Thyroid gland (tissue), 4 donors: Measurements from ENCODE around the gene NPIPA1. TPM values are rescaled to one million over a fixed set of nuclear protein-coding genes. Genes with fewer than 3 reads are reported as not detected.
"Not testable (repeated sequence)": the region's sequence is repeated elsewhere in the genome, so short reads cannot be mapped to it uniquely, and the experiment has no call there.

Source experiments
- DNase-seq, 2 donors: peaks; one replicate each; pipeline ENCODE4 v3.0.0-alpha.2; 2019
- H3K27ac ChIP-seq, 3 donors: fragments of 200-600 bp; sonication (generic); 1 replicate in 2 of 3; 2 replicates in 1 of 3; pipeline ENCODE4 v1.5.1; 2016 to 2019; ENCODE audit warnings: mild to moderate bottlenecking in 1 of 3, moderate library complexity in 1 of 3
- H3K27me3 ChIP-seq: fragments of 200-600 bp; sonication (generic); one replicate; pipeline ENCODE4 v1.5.1; 2019
- H3K36me3 ChIP-seq, 2 donors: fragments of 200-600 bp; sonication (generic); one replicate each; pipeline ENCODE4 v1.5.1; 2016 to 2019
- H3K4me1 ChIP-seq, 2 donors: fragments of 200-600 bp; sonication (generic); one replicate each; pipeline ENCODE4 v1.5.1; 2017 to 2019
- H3K4me3 ChIP-seq, 3 donors: fragments of 200-600 bp; sonication (generic); replicated peaks in 1 of 3; 1 replicate in 2 of 3; 2 replicates in 1 of 3; pipeline ENCODE4 v1.5.1; 2016; ENCODE audit warnings: mild to moderate bottlenecking in 1 of 3
- H3K9me3 ChIP-seq: fragments of 200-600 bp; sonication (generic); one replicate; pipeline ENCODE4 v1.5.1; 2017
- WGBS, 2 donors: methylation state at CpG; one replicate each; pipeline ENCODE4 v1.1.5; 2017; 5-methylcytosine and 5-hydroxymethylcytosine counted together
- intact Hi-C: fragments of 100-400 bp; cut with DNase I; formaldehyde crosslinking; loops from one replicate; pipeline ENCODE4 v1.15.1; 2023
- microRNA counts, 2 donors: library from miRNA; unstranded; fragments of <30 nt; microRNA quantifications; one replicate each; lab custom pipeline; 2016 to 2017
- microRNA-seq: library from miRNA; unstranded; fragments of <30 nt; microRNA quantifications from one replicate; pipeline ENCODE4, GENCODE V29; 2016
- small RNA-seq: library from RNA; depleted of rRNA; stranded (forward); fragments of <200 nt; gene quantifications from one replicate; pipeline ENCODE3, GENCODE V24; 2016
- total RNA-seq, 4 donors: library from RNA; depleted of rRNA; stranded (reverse); fragments of >200 nt; gene quantifications; one replicate each; pipeline ENCODE4 v1.2.3, GENCODE V29; 2016

The NPIPA1 gene
- total RNA-seq, 4 donors from 2014 or later = 42.9 to 96.4 (median 60.9) TPM

GRCh38 chr16:14993277-14994151 is 56.3 kb downstream of the NPIPA1 start:
- H3K36me3 ChIP-seq, H3K9me3 ChIP-seq, H3K27me3 ChIP-seq, DNase-seq, intact Hi-C loops, H3K4me3 ChIP-seq, H3K27ac ChIP-seq, H3K4me1 ChIP-seq: not testable (repeated sequence)
- 92 to 97% methylated on average over 7 of the region's 7 CpGs for WGBS, 2 donors

GRCh38 chr16:14996702-14997101 is 59.5 kb downstream of the NPIPA1 start:
- WGBS, 2 donors = 87 to 89% methylated on average over 5 to 6 of the region's 6 CpGs
- DNase-seq, H3K4me3 ChIP-seq, H3K27me3 ChIP-seq, intact Hi-C loops, H3K9me3 ChIP-seq, H3K27ac ChIP-seq, H3K4me1 ChIP-seq: not testable (repeated sequence)
- peaks cover 3 to 12% of the 10 kb centered on the region in 2 donors for H3K36me3 ChIP-seq

GRCh38 chr16:14998300-14998699 is 61.1 kb downstream of the NPIPA1 start:
- peaks cover 3 to 12% of the 10 kb centered on the region in 2 donors for H3K36me3 ChIP-seq
- H3K4me3 ChIP-seq, intact Hi-C loops, H3K27ac ChIP-seq, H3K27me3 ChIP-seq, DNase-seq, H3K4me1 ChIP-seq, H3K9me3 ChIP-seq: not testable (repeated sequence)
- 96 to 97% methylated on average over 7 of the region's 7 CpGs for WGBS, 2 donors

GRCh38 chr16:14999845-15000244 is 62.6 kb downstream of the NPIPA1 start:
- DNase-seq, H3K4me3 ChIP-seq, H3K27ac ChIP-seq, intact Hi-C loops, H3K4me1 ChIP-seq, H3K9me3 ChIP-seq, H3K27me3 ChIP-seq: not testable (repeated sequence)
- peaks cover 3 to 16% of the 10 kb centered on the region in 2 donors for H3K36me3 ChIP-seq
- WGBS, 2 donors = 78 to 85% methylated on average over 3 of the region's 3 CpGs

MicroRNAs within 50 kb of the gene (microRNA counts, 767-probe panel; counts per million panel counts)
- microRNA hsa-miR-3180-3p (lab: Ali Mortazavi, UCI) (0 counts per million in 2 donors), microRNA hsa-miR-3180-5p (lab: Ali Mortazavi, UCI) (0 counts per million in 2 donors)

Small RNA genes lying within 50 kb of the gene (microRNA-seq; reads per million reads assigned to microRNA genes)
- gene MIR3180-1 (not detected), gene MIR3670-1 (not detected), gene MIR6511A1 (not detected), gene MIR6770-1 (not detected)

Small RNA genes lying within 50 kb of the gene (small RNA-seq; reads per million reads assigned to genes)
- gene AC138932.4 (not detected), gene MIR3180-1 (not detected), gene MIR3670-1 (not detected), gene MIR6511A1 (not detected), gene MIR6770-1 (not detected), gene RF00019 (not detected)

Other genes starting within 250 kb of the NPIPA1 start
- gene PLA2G10, start 243.1 kb upstream of the NPIPA1 start, total RNA-seq = not detected
- 1 to 10 TPM in 3 of 4 donors, not detected in 1; 1.2 TPM for gene NPIPA3, start 234.0 kb upstream of the NPIPA1 start, total RNA-seq
- 1 to 10 TPM in 3 of 4 donors, not detected in 1; 1.2 TPM for gene NPIPA2, start 194.9 kb upstream of the NPIPA1 start, total RNA-seq
- 10 to 100 TPM; 39.5 to 77.6 (median 50.9) TPM for gene NOMO1, start 103.7 kb upstream of the NPIPA1 start, total RNA-seq
- gene PDXDC1, start 37.6 kb downstream of the NPIPA1 start, total RNA-seq = 100 to 1,000 TPM in 2 of 4 donors, 10 to 100 TPM in 2; 80.5 to 172 (median 117) TPM
- 10 to 100 TPM; 21.6 to 80.0 (median 40.6) TPM for gene NTAN1, start 118.6 kb downstream of the NPIPA1 start, total RNA-seq
- gene RRN3, start 156.8 kb downstream of the NPIPA1 start, total RNA-seq = 10 to 100 TPM; 27.7 to 31.8 (median 30.7) TPM